ENCODE data around the gene ANTKMT. TPM values are rescaled to one million over a fixed set of nuclear protein-coding genes. Genes with fewer than 3 reads are reported as not detected.

ANTKMT gene
- total RNA-seq, 1 donor from 2014 or later, result 7.5 TPM

- Histone ChIP-seq H3K4me1 (peaks cover 14% of the 10 kb centered on the region), H3K9ac (peak overlapping the region; percentile 75), H3F3A (ENCODE audit: low read depth) (peaks cover 60% of the 10 kb centered on the region), H4K20me1 (ENCODE audit: low read depth) (peaks cover 34% of the 10 kb centered on the region), H2AFZ (replicated peaks) (no peak overlapping the region), H3K9me3 (ENCODE audit: low read depth) (no peaks in the 10 kb centered on the region), H3K27me3 (peaks cover 3% of the 10 kb centered on the region), H3K27ac (no peak overlapping the region), H3K36me3 (peaks cover 2% of the 10 kb centered on the region), H3K4me3 (peak overlapping the region; percentile 94), H3K79me2 (ENCODE audit: low read depth) (peaks cover 33% of the 10 kb centered on the region), H3K4me2 (peak overlapping the region; percentile 100)
- Mint-ChIP-seq H3K27me3 (ENCODE audit: insufficient read depth, low read depth) (peaks cover 8% of the 10 kb centered on the region), H3K27ac (no peak overlapping the region), H3K9me3 (no peaks in the 10 kb centered on the region), H3K4me3 (peak overlapping the region; percentile 82), H3K4me1 (peaks cover 25% of the 10 kb centered on the region), H3K36me3 (peaks cover 3% of the 10 kb centered on the region)
- TF ChIP-seq EZH2 (IDR thresholded peaks at IDR 0.05) (no peak), EZH2phosphoT487 (IDR thresholded peaks at IDR 0.05) (no peak), CTCF (IDR thresholded peaks at IDR 0.05) (peak; percentile 26)
- DNase-seq (ENCODE audit: low spot score), result peak; percentile 53
These were observed 39.8 kb upstream of the ANTKMT start for GRCh38 chr16:680967-681745.

GRCh38 chr16:681746-682427 is 39.1 kb upstream of the ANTKMT start:
- H3K27me3 Mint-ChIP-seq (ENCODE audit: insufficient read depth, low read depth), result peaks cover 8% of the 10 kb centered on the region
- no peak for DNase-seq (ENCODE audit: low spot score)
- Histone ChIP-seq H3K9ac (no peak overlapping the region), H3K4me2 (peak overlapping the region; percentile 100), H4K20me1 (ENCODE audit: low read depth) (peaks cover 34% of the 10 kb centered on the region), H2AFZ (replicated peaks) (no peak overlapping the region), H3K27me3 (no peaks in the 10 kb centered on the region), H3K4me1 (peaks cover 14% of the 10 kb centered on the region), H3K27ac (no peak overlapping the region), H3K79me2 (ENCODE audit: low read depth) (peaks cover 33% of the 10 kb centered on the region), H3K4me3 (peak overlapping the region; percentile 94), H3K9me3 (ENCODE audit: low read depth) (no peaks in the 10 kb centered on the region), H3F3A (ENCODE audit: low read depth) (peaks cover 58% of the 10 kb centered on the region), H3K36me3 (peaks cover 2% of the 10 kb centered on the region)
- H3K9me3 Mint-ChIP-seq, result no peaks in the 10 kb centered on the region
- H3K36me3 Mint-ChIP-seq, result peaks cover 3% of the 10 kb centered on the region
- H3K4me1 Mint-ChIP-seq, result peaks cover 25% of the 10 kb centered on the region
- TF ChIP-seq EZH2 (IDR thresholded peaks at IDR 0.05) (no peak), CTCF (IDR thresholded peaks at IDR 0.05) (no peak), EZH2phosphoT487 (IDR thresholded peaks at IDR 0.05) (no peak)
- H3K27ac Mint-ChIP-seq, result no peak overlapping the region
- H3K4me3 Mint-ChIP-seq, result peak overlapping the region; percentile 82

- H3K9me3 ChIP-seq (ENCODE audit: low read depth), result no peaks in the 10 kb centered on the region
- peaks cover 58% of the 10 kb centered on the region for H3F3A ChIP-seq (ENCODE audit: low read depth)
- no peaks in the 10 kb centered on the region for H3K27me3 ChIP-seq
- no peak for DNase-seq (ENCODE audit: low spot score)
- peak overlapping the region; percentile 87 for H3K4me2 ChIP-seq
- no peak overlapping the region for H2AFZ ChIP-seq (replicated peaks)
- peaks cover 25% of the 10 kb centered on the region for H3K4me1 Mint-ChIP-seq
- H3K9me3 Mint-ChIP-seq, result no peaks in the 10 kb centered on the region
- H3K4me3 ChIP-seq, result peak overlapping the region; percentile 55
- no peak overlapping the region for H3K27ac ChIP-seq
- H3K79me2 ChIP-seq (ENCODE audit: low read depth), result peaks cover 33% of the 10 kb centered on the region
- peak overlapping the region; percentile 82 for H3K4me3 Mint-ChIP-seq
- peaks cover 34% of the 10 kb centered on the region for H4K20me1 ChIP-seq (ENCODE audit: low read depth)
- peaks cover 3% of the 10 kb centered on the region for H3K36me3 Mint-ChIP-seq
- no peak overlapping the region for H3K9ac ChIP-seq
- peaks cover 9% of the 10 kb centered on the region for H3K27me3 Mint-ChIP-seq (ENCODE audit: insufficient read depth, low read depth)
- H3K27ac Mint-ChIP-seq, result no peak overlapping the region
- peaks cover 14% of the 10 kb centered on the region for H3K4me1 ChIP-seq
- TF ChIP-seq EZH2phosphoT487 (IDR thresholded peaks at IDR 0.05) (no peak), EZH2 (IDR thresholded peaks at IDR 0.05) (no peak), CTCF (IDR thresholded peaks at IDR 0.05) (no peak)
- peaks cover 2% of the 10 kb centered on the region for H3K36me3 ChIP-seq
These were observed 38.2 kb upstream of the ANTKMT start for GRCh38 chr16:682493-683395.
